ENCODE measurements around the gene PRDM15.

Gene PRDM15

GRCh38 chr21:41850085-41850484 is 29.1 kb downstream of the PRDM15 start:
- Histone ChIP-seq H3K4me1 (ENCODE audit: low read length) (no peaks in the 10 kb centered on the region), H3K4me2 (ENCODE audit: low read length) (no peak overlapping the region), H3K27ac (ENCODE audit: low read length) (no peak overlapping the region), H3K27me3 (ENCODE audit: low read depth, low read length) (no peaks in the 10 kb centered on the region), H3K79me2 (ENCODE audit: low read length) (no peaks in the 10 kb centered on the region), H3K9me3 (ENCODE audit: insufficient read depth, low read length) (no peaks in the 10 kb centered on the region), H4K20me1 (ENCODE audit: insufficient read depth, low read length) (no peaks in the 10 kb centered on the region), H3K36me3 (replicated peaks; ENCODE audit: low read depth, low read length) (no peaks in the 10 kb centered on the region), H3K4me3 (ENCODE audit: low read length) (no peak overlapping the region), H3K9ac (ENCODE audit: low read length) (no peak overlapping the region), H2AFZ (ENCODE audit: low read depth, low read length) (no peak overlapping the region)
- TF ChIP-seq, protein P1, sequence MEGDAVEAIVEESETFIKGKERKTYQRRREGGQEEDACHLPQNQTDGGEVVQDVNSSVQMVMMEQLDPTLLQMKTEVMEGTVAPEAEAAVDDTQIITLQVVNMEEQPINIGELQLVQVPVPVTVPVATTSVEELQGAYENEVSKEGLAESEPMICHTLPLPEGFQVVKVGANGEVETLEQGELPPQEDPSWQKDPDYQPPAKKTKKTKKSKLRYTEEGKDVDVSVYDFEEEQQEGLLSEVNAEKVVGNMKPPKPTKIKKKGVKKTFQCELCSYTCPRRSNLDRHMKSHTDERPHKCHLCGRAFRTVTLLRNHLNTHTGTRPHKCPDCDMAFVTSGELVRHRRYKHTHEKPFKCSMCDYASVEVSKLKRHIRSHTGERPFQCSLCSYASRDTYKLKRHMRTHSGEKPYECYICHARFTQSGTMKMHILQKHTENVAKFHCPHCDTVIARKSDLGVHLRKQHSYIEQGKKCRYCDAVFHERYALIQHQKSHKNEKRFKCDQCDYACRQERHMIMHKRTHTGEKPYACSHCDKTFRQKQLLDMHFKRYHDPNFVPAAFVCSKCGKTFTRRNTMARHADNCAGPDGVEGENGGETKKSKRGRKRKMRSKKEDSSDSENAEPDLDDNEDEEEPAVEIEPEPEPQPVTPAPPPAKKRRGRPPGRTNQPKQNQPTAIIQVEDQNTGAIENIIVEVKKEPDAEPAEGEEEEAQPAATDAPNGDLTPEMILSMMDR (IDR thresholded peaks at IDR 0.05; ENCODE audit: low read depth, low read length): no peak
- no peak for TF ChIP-seq EZH2phosphoT487 (IDR thresholded peaks at IDR 0.05; ENCODE audit: low read depth)

- no peak overlapping the region for H3K9ac ChIP-seq (ENCODE audit: low read length)
- H3K4me3 ChIP-seq (ENCODE audit: low read length): no peak overlapping the region
- no peaks in the 10 kb centered on the region for H3K4me1 ChIP-seq (ENCODE audit: low read length)
- H3K27me3 ChIP-seq (ENCODE audit: low read depth, low read length): no peaks in the 10 kb centered on the region
- H3K36me3 ChIP-seq (replicated peaks; ENCODE audit: low read depth, low read length): no peaks in the 10 kb centered on the region
- H3K79me2 ChIP-seq (ENCODE audit: low read length): no peaks in the 10 kb centered on the region
- H4K20me1 ChIP-seq (ENCODE audit: insufficient read depth, low read length): no peaks in the 10 kb centered on the region
- TF ChIP-seq, protein P1 (IDR thresholded peaks at IDR 0.05; ENCODE audit: low read depth, low read length): no peak
- TF ChIP-seq EZH2phosphoT487 (IDR thresholded peaks at IDR 0.05; ENCODE audit: low read depth): no peak
- no peak overlapping the region for H3K27ac ChIP-seq (ENCODE audit: low read length)
- H3K4me2 ChIP-seq (ENCODE audit: low read length): no peak overlapping the region
- H3K9me3 ChIP-seq (ENCODE audit: insufficient read depth, low read length): no peaks in the 10 kb centered on the region
- H2AFZ ChIP-seq (ENCODE audit: low read depth, low read length): no peak overlapping the region
These were observed 30.1 kb downstream of the PRDM15 start for GRCh38 chr21:41848958-41849580.

GRCh38 chr21:41848533-41848932 is 30.6 kb downstream of the PRDM15 start:
- no peaks in the 10 kb centered on the region for H3K27me3 ChIP-seq (ENCODE audit: low read depth, low read length)
- no peak overlapping the region for H3K4me3 ChIP-seq (ENCODE audit: low read length)
- H3K36me3 ChIP-seq (replicated peaks; ENCODE audit: low read depth, low read length): no peaks in the 10 kb centered on the region
- H3K9ac ChIP-seq (ENCODE audit: low read length): no peak overlapping the region
- H3K27ac ChIP-seq (ENCODE audit: low read length): no peak overlapping the region
- no peaks in the 10 kb centered on the region for H3K79me2 ChIP-seq (ENCODE audit: low read length)
- H2AFZ ChIP-seq (ENCODE audit: low read depth, low read length): no peak overlapping the region
- no peaks in the 10 kb centered on the region for H3K9me3 ChIP-seq (ENCODE audit: insufficient read depth, low read length)
- no peak overlapping the region for H3K4me2 ChIP-seq (ENCODE audit: low read length)
- TF ChIP-seq, protein P1 (IDR thresholded peaks at IDR 0.05; ENCODE audit: low read depth, low read length): no peak
- no peak for TF ChIP-seq EZH2phosphoT487 (IDR thresholded peaks at IDR 0.05; ENCODE audit: low read depth)
- no peaks in the 10 kb centered on the region for H4K20me1 ChIP-seq (ENCODE audit: insufficient read depth, low read length)
- H3K4me1 ChIP-seq (ENCODE audit: low read length): no peaks in the 10 kb centered on the region

DNA sequence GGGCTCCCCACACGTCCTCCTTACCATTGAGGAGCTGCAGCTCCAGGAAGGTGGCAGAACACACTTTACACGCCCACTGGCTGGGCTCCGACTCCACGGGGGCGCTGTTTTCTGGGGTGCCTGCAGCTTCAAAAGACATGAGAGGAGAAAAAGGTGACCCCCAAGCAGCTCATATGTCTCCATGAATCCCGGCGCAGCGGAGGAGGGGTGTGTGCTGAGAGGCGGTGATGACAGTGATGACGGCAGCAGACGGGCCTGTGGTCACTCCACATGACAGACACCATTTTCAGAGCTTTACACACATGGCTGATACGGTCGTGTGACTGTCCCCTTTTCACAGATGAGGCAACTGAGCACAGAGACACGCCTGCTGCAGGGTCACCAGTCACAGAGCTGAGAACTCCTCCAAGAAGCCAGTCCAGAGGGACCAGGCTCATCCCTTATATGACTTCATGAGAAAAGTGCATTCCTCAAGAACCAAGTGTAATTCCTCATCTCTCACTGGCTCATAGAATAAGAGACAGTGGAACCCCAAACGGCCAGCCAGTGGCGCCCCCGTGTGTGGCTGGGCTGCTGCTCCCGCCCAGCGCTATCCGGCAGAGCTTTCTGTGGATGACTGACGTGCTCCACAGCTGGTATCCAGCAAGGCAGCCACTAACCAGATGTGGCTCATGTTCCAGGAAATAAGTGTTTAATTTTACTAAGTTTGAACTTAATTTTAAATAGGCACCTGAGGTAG is 31.9 kb downstream of the PRDM15 start:
- Histone ChIP-seq H4K20me1 (ENCODE audit: insufficient read depth, low read length) (no peaks in the 10 kb centered on the region), H3K27me3 (ENCODE audit: low read depth, low read length) (no peaks in the 10 kb centered on the region), H3K9me3 (ENCODE audit: insufficient read depth, low read length) (no peaks in the 10 kb centered on the region), H3K79me2 (ENCODE audit: low read length) (no peaks in the 10 kb centered on the region), H3K4me2 (ENCODE audit: low read length) (no peak overlapping the region), H3K4me1 (ENCODE audit: low read length) (no peaks in the 10 kb centered on the region), H3K9ac (ENCODE audit: low read length) (no peak overlapping the region), H2AFZ (ENCODE audit: low read depth, low read length) (no peak overlapping the region), H3K36me3 (replicated peaks; ENCODE audit: low read depth, low read length) (no peaks in the 10 kb centered on the region), H3K27ac (ENCODE audit: low read length) (no peak overlapping the region), H3K4me3 (ENCODE audit: low read length) (no peak overlapping the region)
- TF ChIP-seq EZH2phosphoT487 (IDR thresholded peaks at IDR 0.05; ENCODE audit: low read depth): no peak
- TF ChIP-seq, protein P1 (IDR thresholded peaks at IDR 0.05; ENCODE audit: low read depth, low read length): no peak

All from OCI-LY3 (cell line).